WERI-Rb-1 (cell line): Measurements from ENCODE around the gene UNC119.

ENCODE experiments used
- DNase-seq: peaks from one replicate; pipeline ENCODE4 v3.0.0-alpha.2; 2020
- H3K27ac ChIP-seq: fragments of 250-450 bp; sonication (Bioruptor Pico); 2 replicates; pipeline ENCODE4 v1.5.1; 2020; ENCODE audit warnings: mild to moderate bottlenecking, moderate library complexity
- H3K27me3 ChIP-seq: fragments of 250-450 bp; sonication (Bioruptor Pico); 2 replicates; pipeline ENCODE4 v1.5.1; 2021; ENCODE audit warnings: mild to moderate bottlenecking, low read depth, moderate library complexity; ENCODE audit not compliant: insufficient read depth, severe bottlenecking
- H3K36me3 ChIP-seq: fragments of 250-450 bp; sonication (Bioruptor Pico); 2 replicates; pipeline ENCODE4 v1.5.1; 2020; ENCODE audit warnings: mild to moderate bottlenecking, moderate library complexity
- H3K4me3 ChIP-seq: 2 replicates; pipeline ENCODE4 v1.5.1; 2011; ENCODE audit warnings: low read depth, mild to moderate bottlenecking, control low read depth, low read length
- H3K9me3 ChIP-seq: fragments of 250-450 bp; sonication (Bioruptor Pico); 2 replicates; pipeline ENCODE4 v1.5.1; 2021; ENCODE audit warnings: mild to moderate bottlenecking, moderate library complexity; ENCODE audit not compliant: severe bottlenecking
- TF ChIP-seq, protein P1 (sequence below): IDR thresholded peaks from 2 replicates; pipeline ENCODE4 v1.5.1; 2011; ENCODE audit warnings: low read depth, mild to moderate bottlenecking, control low read depth, inconsistent platforms, low read length

UNC119 gene

GRCh38 chr17:28552176-28552999 is at the start of gene UNC119:
Gene UNC119 (minus strand): TSS chr17:28552624. CDS start chr17:28552557, 67 bp downstream.
- DNase-seq, result peak; percentile 75
- peak within 1 kb of the TSS; percentile 90 for H3K27ac ChIP-seq
- H3K4me3 ChIP-seq, result peak within 1 kb of the TSS; percentile 77

DNA sequence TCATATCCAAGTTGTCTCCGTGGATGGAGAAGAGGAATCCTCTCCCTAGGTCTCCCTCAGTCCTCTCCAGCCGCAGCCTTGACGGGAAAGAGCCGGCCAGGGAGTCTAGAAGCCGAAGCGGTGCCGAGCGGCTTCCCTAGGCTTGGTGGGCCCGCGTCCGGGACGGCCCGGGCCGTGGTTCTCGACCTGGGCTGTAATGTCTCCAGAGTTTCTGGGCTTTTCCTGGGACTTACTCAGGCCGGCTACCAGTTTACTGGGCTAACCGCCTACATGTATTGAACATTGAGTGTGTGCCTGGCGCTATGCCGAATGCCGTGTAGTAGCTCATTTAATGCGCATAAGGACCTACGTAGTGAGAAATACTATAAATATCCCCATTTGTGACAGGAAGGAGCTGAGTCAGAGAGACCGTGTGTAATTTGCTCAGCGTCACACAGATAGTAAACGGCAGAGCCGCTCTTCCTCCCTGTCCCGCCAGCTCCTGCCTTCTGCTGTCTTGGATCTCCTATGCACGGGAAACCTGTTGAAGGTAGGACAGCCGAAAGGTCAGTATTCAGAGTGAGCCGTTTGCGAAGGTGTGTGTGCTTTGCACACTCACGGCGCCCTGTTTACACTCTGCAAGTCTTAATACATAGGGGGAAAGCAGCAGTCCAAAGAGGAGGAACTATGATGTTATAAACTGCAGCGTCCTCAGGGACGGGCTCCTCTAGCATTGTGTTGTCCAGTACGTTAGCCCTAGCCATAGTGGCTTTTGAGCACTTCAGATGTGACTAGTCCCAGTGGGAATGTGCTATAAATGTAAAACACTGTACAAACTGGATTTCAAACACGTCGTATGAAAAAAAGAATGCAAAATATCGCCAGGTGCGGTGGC is 47.1 kb upstream of the UNC119 start:
- Histone ChIP-seq H3K9me3 (no peaks in the 10 kb centered on the region), H3K27ac (peak overlapping the region; percentile 92), H3K36me3 (peaks cover 48% of the 10 kb centered on the region), H3K4me3 (peak overlapping the region; percentile 82), H3K27me3 (no peaks in the 10 kb centered on the region)
- no peak for DNase-seq
- TF ChIP-seq, protein P1, sequence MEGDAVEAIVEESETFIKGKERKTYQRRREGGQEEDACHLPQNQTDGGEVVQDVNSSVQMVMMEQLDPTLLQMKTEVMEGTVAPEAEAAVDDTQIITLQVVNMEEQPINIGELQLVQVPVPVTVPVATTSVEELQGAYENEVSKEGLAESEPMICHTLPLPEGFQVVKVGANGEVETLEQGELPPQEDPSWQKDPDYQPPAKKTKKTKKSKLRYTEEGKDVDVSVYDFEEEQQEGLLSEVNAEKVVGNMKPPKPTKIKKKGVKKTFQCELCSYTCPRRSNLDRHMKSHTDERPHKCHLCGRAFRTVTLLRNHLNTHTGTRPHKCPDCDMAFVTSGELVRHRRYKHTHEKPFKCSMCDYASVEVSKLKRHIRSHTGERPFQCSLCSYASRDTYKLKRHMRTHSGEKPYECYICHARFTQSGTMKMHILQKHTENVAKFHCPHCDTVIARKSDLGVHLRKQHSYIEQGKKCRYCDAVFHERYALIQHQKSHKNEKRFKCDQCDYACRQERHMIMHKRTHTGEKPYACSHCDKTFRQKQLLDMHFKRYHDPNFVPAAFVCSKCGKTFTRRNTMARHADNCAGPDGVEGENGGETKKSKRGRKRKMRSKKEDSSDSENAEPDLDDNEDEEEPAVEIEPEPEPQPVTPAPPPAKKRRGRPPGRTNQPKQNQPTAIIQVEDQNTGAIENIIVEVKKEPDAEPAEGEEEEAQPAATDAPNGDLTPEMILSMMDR, result no peak

More at GRCh38 chr17:28552176-28552999, at the start of gene UNC119:
- Histone ChIP-seq H3K27me3 (no peaks in the 10 kb centered on the region), H3K9me3 (no peaks in the 10 kb centered on the region), H3K36me3 (peaks cover 37% of the 10 kb centered on the region)
- TF ChIP-seq, protein P1, result no peak

- Histone ChIP-seq H3K4me3 (peak within 1 kb of the TSS; percentile 82), H3K9me3 (no peaks in the 10 kb centered on the region), H3K27me3 (no peaks in the 10 kb centered on the region), H3K36me3 (peaks cover 54% of the 10 kb centered on the region), H3K27ac (peak within 1 kb of the TSS; percentile 92)
- TF ChIP-seq, protein P1, result no peak
- DNase-seq, result peak; percentile 92
Measured at GRCh38 chr17:28598799-28599310, 46.4 kb upstream of the UNC119 start, which contains the start of gene SPAG5. Gene SPAG5 (minus strand): TSS chr17:28599025. CDS start chr17:28598946, 79 bp downstream.

DNA sequence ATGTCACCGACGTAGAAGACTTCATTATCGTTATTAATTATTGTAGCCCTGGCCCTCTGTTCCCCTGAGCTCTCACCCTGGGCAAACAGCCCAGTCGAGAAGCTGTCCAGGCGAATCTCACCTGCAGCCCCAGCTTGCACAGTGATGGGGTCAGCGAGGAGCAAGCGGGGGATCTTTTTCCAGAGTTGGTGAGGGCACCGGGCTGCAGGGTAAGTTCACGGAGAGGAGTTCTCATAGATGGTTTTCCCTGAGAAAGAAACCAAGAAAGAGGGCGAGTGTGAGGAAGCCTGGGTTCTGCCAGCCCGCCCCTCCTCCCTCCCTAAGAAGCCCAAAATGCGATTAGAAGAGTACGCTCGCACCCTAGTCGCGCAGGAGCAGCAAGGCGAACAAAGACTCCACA is 46.0 kb upstream of the UNC119 start:
- TF ChIP-seq, protein P1, result no peak
- no peak for DNase-seq
- peaks cover 57% of the 10 kb centered on the region for H3K36me3 ChIP-seq
- H3K4me3 ChIP-seq, result peak overlapping the region; percentile 82
- H3K27ac ChIP-seq, result peak overlapping the region; percentile 92
- no peaks in the 10 kb centered on the region for H3K9me3 ChIP-seq
- H3K27me3 ChIP-seq, result no peaks in the 10 kb centered on the region

GRCh38 chr17:28597606-28598383 is 45.4 kb upstream of the UNC119 start:
- TF ChIP-seq, protein P1, result no peak
- peak overlapping the region; percentile 82 for H3K4me3 ChIP-seq
- H3K9me3 ChIP-seq, result no peaks in the 10 kb centered on the region
- DNase-seq, result no peak
- peaks cover 63% of the 10 kb centered on the region for H3K36me3 ChIP-seq
- H3K27ac ChIP-seq, result peak overlapping the region; percentile 92
- H3K27me3 ChIP-seq, result no peaks in the 10 kb centered on the region
